ENCODE results near the gene MPO.

Gene MPO

GRCh38 chr17:58307468-58308172 lies 26.9 kb upstream of the MPO start:
- no peak for DNase-seq (ENCODE audit: low read depth)

GRCh38 chr17:58306131-58306951 lies 25.6 kb upstream of the MPO start:
- DNase-seq (ENCODE audit: low read depth), result no peak

GRCh38 chr17:58305626-58306025 lies 24.9 kb upstream of the MPO start:
- DNase-seq (ENCODE audit: low read depth), result no peak

- DNase-seq (ENCODE audit: low read depth), result no peak
Observed at GRCh38 chr17:58304750-58305486, 24.2 kb upstream of the MPO start.

GRCh38 chr17:58303971-58304749 lies 23.4 kb upstream of the MPO start:
- peak; percentile 39 for DNase-seq (ENCODE audit: low read depth)

- DNase-seq (ENCODE audit: low read depth), result no peak
Observed at GRCh38 chr17:58302919-58303585, 22.3 kb upstream of the MPO start.

GRCh38 chr17:58302171-58302918 lies 21.6 kb upstream of the MPO start:
- DNase-seq (ENCODE audit: low read depth), result no peak

- no peak for DNase-seq (ENCODE audit: low read depth)
Observed at GRCh38 chr17:58301504-58302150, 20.9 kb upstream of the MPO start.

- DNase-seq (ENCODE audit: low read depth), result no peak
Observed at GRCh38 chr17:58300336-58300735, 19.6 kb upstream of the MPO start.

GRCh38 chr17:58294034-58294433 lies 13.3 kb upstream of the MPO start:
- no peak for DNase-seq (ENCODE audit: low read depth)

DNA sequence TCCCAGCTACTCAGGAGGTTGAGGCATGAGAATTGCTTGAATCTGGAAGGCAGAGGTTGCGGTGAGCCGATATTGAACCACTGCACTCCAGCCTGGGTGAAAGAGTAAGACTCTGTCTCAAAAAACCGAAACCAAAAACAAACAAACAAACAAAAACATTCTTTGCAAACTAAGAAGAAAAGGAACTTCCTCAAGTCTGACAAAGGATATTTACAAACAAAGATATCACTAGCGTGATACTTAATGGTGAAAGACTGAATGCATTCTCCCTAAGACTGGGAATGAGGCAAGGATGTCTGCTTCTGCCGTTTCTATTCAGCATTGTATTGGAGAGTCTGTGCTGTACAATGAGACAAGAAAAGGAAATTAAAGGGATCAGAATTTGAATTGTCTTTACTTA lies 10.5 kb upstream of the MPO start:
- no peak for DNase-seq (ENCODE audit: low read depth)

GRCh38 chr17:58289869-58290268 lies 9.1 kb upstream of the MPO start:
- DNase-seq (ENCODE audit: low read depth), result no peak

DNA sequence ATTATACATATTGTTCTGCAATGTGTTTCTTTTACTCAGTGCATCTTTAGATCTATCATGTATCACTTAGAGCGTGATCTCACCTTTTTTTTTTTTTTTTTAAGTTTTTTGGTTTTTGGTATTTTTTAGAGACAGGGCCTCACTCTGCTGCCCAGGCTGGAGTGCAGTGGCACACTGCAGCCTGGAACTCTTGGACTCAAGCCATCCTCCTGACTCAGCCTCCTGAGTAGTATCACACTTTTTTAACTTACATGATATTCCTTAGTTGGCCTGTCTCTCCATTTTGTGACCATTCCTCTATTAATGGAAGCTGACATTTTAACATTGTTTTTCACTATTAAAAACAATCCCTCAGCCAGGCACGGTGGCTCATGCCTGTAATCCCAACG lies 4.7 kb upstream of the MPO start:
- DNase-seq (ENCODE audit: low read depth), result no peak

DNA sequence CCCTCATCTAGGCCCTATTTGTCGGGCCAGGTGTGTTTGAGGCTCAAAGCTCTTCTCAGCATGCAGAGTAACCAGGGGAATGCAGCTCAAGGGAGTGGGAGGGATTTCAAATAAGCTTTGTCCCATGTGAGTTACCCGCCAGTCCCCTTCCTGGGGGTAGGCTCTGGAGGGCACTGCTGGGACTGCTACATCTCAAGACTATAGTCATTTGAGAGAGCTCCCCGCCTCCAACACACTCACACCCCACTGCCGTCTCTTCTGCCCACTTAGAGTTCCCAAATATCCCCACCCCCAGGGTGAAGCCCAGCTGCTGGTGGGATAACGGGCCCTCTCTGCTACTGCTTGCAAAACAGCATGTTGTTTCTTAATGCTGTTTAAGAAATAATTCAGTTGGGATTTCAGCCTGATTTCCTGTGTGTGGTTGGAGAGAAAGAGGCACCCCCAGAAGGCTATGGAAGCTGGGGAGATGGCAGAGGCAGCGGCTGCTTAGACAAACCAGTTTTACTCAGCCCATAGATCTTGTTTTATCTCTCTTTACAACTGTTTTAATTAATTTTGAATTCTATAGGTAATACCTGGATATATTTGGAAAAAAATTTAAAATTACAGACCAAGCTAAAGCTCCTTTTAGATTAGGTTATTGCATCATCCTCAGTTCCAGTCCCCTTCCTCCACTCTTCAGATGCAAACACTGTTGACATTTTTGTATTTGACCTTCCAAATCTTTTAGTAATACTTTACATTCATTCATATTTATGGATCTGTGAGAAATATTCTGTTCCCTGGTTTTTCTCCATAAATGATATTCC lies 4.1 kb upstream of the MPO start:
- no peak for DNase-seq (ENCODE audit: low read depth)

GRCh38 chr17:58283674-58284612 lies 3.2 kb upstream of the MPO start:
- no peak for DNase-seq (ENCODE audit: low read depth)

DNA sequence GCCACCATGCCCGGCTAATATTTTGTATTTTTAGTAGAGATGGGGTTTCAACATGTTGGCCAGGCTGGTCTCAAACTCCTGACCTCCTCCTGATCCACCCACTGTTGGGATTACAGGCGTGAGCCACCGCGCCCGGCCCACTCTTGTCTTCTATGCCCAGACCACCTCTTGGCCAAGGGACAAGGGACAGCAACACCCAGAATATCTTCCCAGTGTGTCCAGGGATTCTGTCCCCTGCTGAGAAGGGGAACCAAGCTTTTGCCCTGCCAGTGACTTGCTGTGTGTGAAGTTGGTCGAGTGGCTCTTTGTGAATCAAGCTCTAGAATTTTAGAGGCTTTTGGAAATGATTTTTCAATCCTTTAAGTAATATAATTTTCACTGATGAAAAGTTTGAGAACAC lies 1.7 kb upstream of the MPO start:
- DNase-seq (ENCODE audit: low read depth), result no peak

- no peak for DNase-seq (ENCODE audit: low read depth)
Observed at GRCh38 chr17:58281511-58282011, 826 bp upstream of the MPO start.

All from activated gamma-delta T cell treated with anti-CD3 and anti-CD28 coated beads, Interleukin-2, amount 50 U/mL, for 16 hours (primary cell).